GM23248 (cell line): ENCODE results near the gene PCDH1. TPM values are rescaled to one million over a fixed set of nuclear protein-coding genes. Genes with fewer than 3 reads are reported as not detected.

ENCODE experiments used
- DNase-seq: peaks from one replicate; pipeline ENCODE4 v3.0.0-alpha.2; 2015
- H2AFZ ChIP-seq: fragments of 200-600 bp; sonication (generic); 2 replicates; pipeline ENCODE4 v1.6.1; 2016; ENCODE audit warnings: antibody characterized with exemption
- H3F3A ChIP-seq: fragments of 200-600 bp; sonication (generic); 2 replicates; pipeline ENCODE4 v1.6.1; 2016; ENCODE audit warnings: mild to moderate bottlenecking, antibody characterized with exemption, mixed run types; ENCODE audit not compliant: insufficient read depth
- H3K27ac ChIP-seq: fragments of 200-600 bp; sonication (generic); 2 replicates; pipeline ENCODE4 v1.5.1; 2016; ENCODE audit warnings: mild to moderate bottlenecking
- H3K27me3 ChIP-seq: fragments of 200-600 bp; sonication (generic); replicated peaks from 2 replicates; pipeline ENCODE4 v1.6.1; 2016; ENCODE audit warnings: mild to moderate bottlenecking; ENCODE audit not compliant: insufficient read depth
- H3K36me3 ChIP-seq: fragments of 200-600 bp; sonication (generic); 2 replicates; pipeline ENCODE4 v1.6.1; 2016; ENCODE audit warnings: low read depth, mild to moderate bottlenecking
- H3K4me1 ChIP-seq: fragments of 200-600 bp; sonication (generic); 2 replicates; pipeline ENCODE4 v1.6.1; 2016; ENCODE audit warnings: mild to moderate bottlenecking; ENCODE audit not compliant: insufficient read depth
- H3K4me2 ChIP-seq: fragments of 200-600 bp; sonication (generic); one replicate; pipeline ENCODE4 v1.6.1; 2016; ENCODE audit warnings: mild to moderate bottlenecking; ENCODE audit not compliant: unreplicated experiment
- H3K4me3 ChIP-seq: fragments of 200-600 bp; sonication (generic); 2 replicates; pipeline ENCODE4 v1.5.1; 2016; ENCODE audit warnings: mild to moderate bottlenecking
- H3K79me2 ChIP-seq: fragments of 200-600 bp; sonication (generic); 2 replicates; pipeline ENCODE4 v1.6.1; 2016; ENCODE audit warnings: mild to moderate bottlenecking; ENCODE audit not compliant: insufficient read depth
- H3K9ac ChIP-seq: fragments of 200-600 bp; sonication (generic); 2 replicates; pipeline ENCODE4 v1.6.1; 2016; ENCODE audit warnings: mild to moderate bottlenecking
- H3K9me2 ChIP-seq: fragments of 200-600 bp; sonication (generic); 2 replicates; pipeline ENCODE4 v1.6.1; 2016; ENCODE audit warnings: mixed run types, mild to moderate bottlenecking, moderate library complexity; ENCODE audit not compliant: insufficient read depth
- H3K9me3 ChIP-seq: fragments of 200-600 bp; sonication (generic); one replicate; pipeline ENCODE4 v1.6.1; 2017; ENCODE audit warnings: low read depth
- H4K20me1 ChIP-seq: fragments of 200-600 bp; sonication (generic); 2 replicates; pipeline ENCODE4 v1.6.0; 2016; ENCODE audit not compliant: insufficient read depth
- EZH2 ChIP-seq: fragments of 200-600 bp; sonication (generic); IDR thresholded peaks from 2 replicates; pipeline ENCODE4 v1.6.1; 2018; ENCODE audit warnings: antibody characterized with exemption, mild to moderate bottlenecking; ENCODE audit not compliant: insufficient read depth, poor library complexity, severe bottlenecking
- EZH2phosphoT487 ChIP-seq: fragments of 200-600 bp; sonication (generic); IDR thresholded peaks from 2 replicates; pipeline ENCODE4 v1.6.1; 2018; ENCODE audit warnings: antibody characterized with exemption, moderate library complexity, mild to moderate bottlenecking, low read depth; ENCODE audit not compliant: insufficient read depth
- WGBS, 2 experiments: methylation state at CpG; one replicate each; pipeline ENCODE4 v1.1.6; 2015 to 2017; ENCODE audit warnings: low lambda C conversion rate in 2 of 2, low coverage in 1 of 2; ENCODE audit errors: missing lambda C conversion rate in 2 of 2; 5-methylcytosine and 5-hydroxymethylcytosine counted together
- in situ Hi-C: fragments of 300-500 bp; cut with MboI; formaldehyde crosslinking; loops from 2 replicates; pipeline ENCODE4 v1.15.0; 2020
- polyA plus RNA-seq: library from polyadenylated mRNA; unstranded; fragments of >200 nt; fragmentation: Nextera tagmentation; extraction: Ambion mirVana; gene quantifications from 2 replicates; pipeline ENCODE4 v1.2.1, GENCODE V29; 2016
- total RNA-seq: library from RNA; depleted of rRNA; stranded (reverse); fragments of >200 nt; shearing (Covaris generic); gene quantifications from 2 replicates; pipeline ENCODE4 v1.2.3, GENCODE V29; 2014

PCDH1 gene
- total and polyA plus RNA-seq, 2 experiments from 2014 or later: 1.6 to 3.5 TPM

DNA sequence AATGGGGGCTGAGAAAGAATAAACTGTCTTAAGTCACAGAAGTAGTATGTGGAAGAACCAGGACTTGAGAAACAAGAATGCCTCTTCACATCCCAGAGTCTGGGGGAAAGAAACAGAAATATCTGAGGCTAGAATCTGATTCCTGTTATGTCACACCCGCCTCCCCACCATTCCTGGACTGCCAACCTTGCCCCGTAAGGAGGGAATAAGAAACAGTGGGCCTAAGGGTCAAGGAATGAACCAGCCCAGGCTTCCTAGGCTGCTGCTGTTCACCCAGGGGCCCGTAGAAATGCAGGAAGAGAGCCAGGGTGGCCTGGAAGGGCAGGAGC, 4.3 kb downstream of the PCDH1 start:
- H3K4me1 ChIP-seq: peaks cover 7% of the 10 kb centered on the region; the same call in 1 of the 2 replicates
- 63 to 70% methylated on average over 3 of the region's 3 CpGs for WGBS, 2 experiments
- no peaks in the 10 kb centered on the region for H3K79me2 ChIP-seq

DNA sequence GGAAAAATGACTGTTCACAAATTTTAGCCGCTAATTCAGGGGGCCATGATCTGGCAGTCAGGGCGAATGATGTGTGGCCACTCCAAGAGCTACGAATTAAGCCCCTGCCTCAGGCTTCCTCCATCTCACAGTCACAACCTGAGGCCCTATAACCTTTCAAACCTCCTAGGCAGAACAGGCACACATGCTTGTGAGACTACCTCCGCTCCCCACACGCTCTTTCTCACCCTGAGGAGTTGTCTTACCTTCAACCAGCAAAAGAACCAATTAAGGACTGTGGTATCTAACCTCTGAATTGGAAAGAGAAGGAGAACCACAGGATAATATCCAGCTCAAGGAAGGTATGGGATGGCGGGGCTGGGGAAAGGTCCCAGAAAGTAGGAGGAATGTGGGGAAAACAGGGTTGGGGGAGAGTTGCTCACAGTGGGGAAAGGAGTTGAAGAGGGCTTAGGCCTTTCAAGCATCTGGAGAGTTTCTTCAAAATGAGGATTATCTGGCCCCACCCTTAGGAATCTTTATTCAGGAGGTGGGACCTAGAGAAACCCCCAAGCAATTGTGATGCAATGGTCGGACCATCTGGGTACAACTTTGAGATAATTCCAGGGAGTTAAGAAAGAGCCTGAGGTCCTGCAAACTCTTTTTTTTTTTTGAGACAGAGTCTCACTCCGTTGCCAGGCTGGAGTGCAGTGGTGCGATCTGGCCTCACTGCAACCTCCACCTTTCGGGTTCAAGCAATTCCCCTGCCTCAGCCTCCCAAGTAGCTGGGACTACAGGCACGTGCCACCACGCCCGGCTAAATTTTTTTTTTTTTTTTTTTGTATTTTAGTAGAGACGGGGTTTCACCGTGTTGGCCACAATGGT, 5.5 kb downstream of the PCDH1 start:
- no peak overlapping the region for H3K4me3 ChIP-seq
- WGBS, 2 experiments: 60 to 69% methylated on average over 15 of the region's 15 CpGs
- H3K9me2 ChIP-seq: no peaks in the 10 kb centered on the region
- no peaks in the 10 kb centered on the region for H3K9me3 ChIP-seq
- TF ChIP-seq EZH2 (no peak), EZH2phosphoT487 (no peak)
- H3K27me3 ChIP-seq: peaks cover 33% of the 10 kb centered on the region
- no peaks in the 10 kb centered on the region for H4K20me1 ChIP-seq
- H3K27ac ChIP-seq: no peak overlapping the region
- no peak for DNase-seq
- in situ Hi-C loops: no loop called here
- no peak overlapping the region for H3K4me2 ChIP-seq
- H3K4me1 ChIP-seq: peaks cover 7% of the 10 kb centered on the region; the same call in 1 of the 2 replicates
- H3K9ac ChIP-seq: no peak overlapping the region
- H3F3A ChIP-seq: no peaks in the 10 kb centered on the region
- no peak overlapping the region for H2AFZ ChIP-seq
- H3K36me3 ChIP-seq: no peaks in the 10 kb centered on the region
- no peaks in the 10 kb centered on the region for H3K79me2 ChIP-seq

More for the DNA sequence above, 4.3 kb downstream of the PCDH1 start:
- Histone ChIP-seq H3K9me3 (no peaks in the 10 kb centered on the region), H3K27me3 (peaks cover 36% of the 10 kb centered on the region), H3K9ac (no peak overlapping the region), H3K4me2 (no peak overlapping the region), H3K9me2 (no peaks in the 10 kb centered on the region), H3K27ac (no peak overlapping the region), H3K36me3 (no peaks in the 10 kb centered on the region), H2AFZ (no peak overlapping the region), H3F3A (no peaks in the 10 kb centered on the region), H3K4me3 (no peak overlapping the region), H4K20me1 (no peaks in the 10 kb centered on the region)
- TF ChIP-seq EZH2 (no peak), EZH2phosphoT487 (no peak)
- DNase-seq: no peak
- in situ Hi-C loops: no loop called here

DNA sequence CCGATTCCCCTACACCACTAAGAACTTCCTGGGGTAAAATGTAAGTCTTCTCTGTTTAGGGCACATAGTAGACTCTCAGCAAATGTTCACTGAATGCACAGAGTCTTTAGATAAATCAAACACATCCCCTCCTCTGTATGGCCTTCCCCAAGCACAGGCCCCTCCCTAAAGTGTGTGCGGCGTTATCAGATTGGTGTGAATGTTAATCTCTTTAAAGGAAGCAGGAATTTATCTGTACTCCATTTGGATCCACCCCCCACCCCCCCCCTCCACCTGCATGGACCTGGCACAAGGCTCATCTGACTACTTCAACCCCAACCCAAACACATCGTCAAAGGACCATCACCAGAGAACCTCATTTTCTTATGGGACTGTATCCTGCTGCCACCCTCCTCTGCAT, 6.3 kb downstream of the PCDH1 start:
- in situ Hi-C loops: no loop called here
- H3K4me3 ChIP-seq: no peak overlapping the region
- no peak overlapping the region for H3K9ac ChIP-seq
- no peaks in the 10 kb centered on the region for H3K36me3 ChIP-seq
- H3K9me2 ChIP-seq: no peaks in the 10 kb centered on the region
- no peak for DNase-seq
- H3K79me2 ChIP-seq: no peaks in the 10 kb centered on the region
- peaks cover 25% of the 10 kb centered on the region for H3K27me3 ChIP-seq
- no peak overlapping the region for H2AFZ ChIP-seq
- no peaks in the 10 kb centered on the region for H3K9me3 ChIP-seq
- TF ChIP-seq EZH2phosphoT487 (no peak), EZH2 (no peak)
- H3K4me1 ChIP-seq: peaks cover 6% of the 10 kb centered on the region; the same call in 1 of the 2 replicates
- no peak overlapping the region for H3K27ac ChIP-seq
- H3F3A ChIP-seq: no peaks in the 10 kb centered on the region
- H3K4me2 ChIP-seq: no peak overlapping the region
- 64 to 68% methylated on average over 4 of the region's 4 CpGs for WGBS, 2 experiments
- H4K20me1 ChIP-seq: no peaks in the 10 kb centered on the region

DNA sequence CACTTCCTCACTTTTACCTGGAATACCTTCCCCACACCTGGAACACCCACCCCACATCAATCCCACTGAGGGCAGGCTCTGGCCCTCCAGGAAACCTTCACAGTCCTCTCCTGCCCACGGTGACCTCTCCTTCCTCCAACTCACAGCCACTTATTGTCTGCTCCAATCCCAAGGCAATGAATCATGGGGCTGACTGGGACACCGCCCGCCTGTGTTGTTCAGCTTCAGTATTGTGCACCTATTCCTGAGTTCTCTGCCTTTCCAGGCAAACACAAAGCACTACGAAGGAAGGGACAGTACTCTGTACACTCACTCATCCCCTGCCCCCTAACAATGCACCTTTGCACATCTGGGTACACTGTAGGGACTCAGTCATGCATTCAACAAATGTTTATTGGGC, 7.3 kb downstream of the PCDH1 start:
- Histone ChIP-seq H3K79me2 (no peaks in the 10 kb centered on the region), H3K9ac (no peak overlapping the region), H3K27me3 (peaks cover 17% of the 10 kb centered on the region), H3K4me2 (no peak overlapping the region), H3K9me3 (no peaks in the 10 kb centered on the region), H4K20me1 (no peaks in the 10 kb centered on the region), H2AFZ (no peak overlapping the region), H3K4me1 (no peaks in the 10 kb centered on the region), H3K4me3 (no peak overlapping the region), H3K36me3 (no peaks in the 10 kb centered on the region), H3F3A (no peaks in the 10 kb centered on the region), H3K9me2 (no peaks in the 10 kb centered on the region), H3K27ac (no peak overlapping the region)
- peak; percentile 60 for DNase-seq
- 64 to 77% methylated on average over 4 of the region's 4 CpGs for WGBS, 2 experiments
- in situ Hi-C loops: no loop called here
- TF ChIP-seq EZH2 (no peak), EZH2phosphoT487 (no peak)
